ENCODE data around the gene SCRN1. TPM values are rescaled to one million over a fixed set of nuclear protein-coding genes. Genes with fewer than 3 reads are reported as not detected.

The SCRN1 gene
- polyA plus RNA-seq, 1 donor from 2014 or later = 130 TPM

- Histone ChIP-seq H3K36me3 (ENCODE audit: insufficient read depth, low read length) (peaks cover 16% of the 10 kb centered on the region), H3K4me2 (ENCODE audit: low read length) (no peak overlapping the region), H3K27me3 (ENCODE audit: insufficient read depth, low read depth, low read length) (no peaks in the 10 kb centered on the region), H3K4me3 (ENCODE audit: low read length) (no peak overlapping the region), H3K27ac (ENCODE audit: low read length) (no peak overlapping the region), H3K9ac (ENCODE audit: low read length) (no peak overlapping the region), H3F3A (ENCODE audit: insufficient read depth, low read length, poor library complexity, severe bottlenecking) (no peaks in the 10 kb centered on the region), H3K9me3 (ENCODE audit: low read length) (no peaks in the 10 kb centered on the region), H2AFZ (ENCODE audit: low read depth, low read length) (no peak overlapping the region), H4K20me1 (ENCODE audit: insufficient read depth) (no peaks in the 10 kb centered on the region), H3K9me2 (ENCODE audit: insufficient read depth, low read length) (no peaks in the 10 kb centered on the region), H3K79me2 (replicated peaks; ENCODE audit: insufficient read depth, low read length) (peaks cover 8% of the 10 kb centered on the region)
- TF ChIP-seq REST (IDR thresholded peaks at IDR 0.05; ENCODE audit: borderline replicate concordance) (no peak), MXI1 (conservative IDR thresholded peaks at IDR 0.05; ENCODE audit: poor library complexity, severe bottlenecking) (no peak), EP300 (conservative IDR thresholded peaks at IDR 0.05; ENCODE audit: poor library complexity, severe bottlenecking) (no peak), EZH2 (IDR thresholded peaks at IDR 0.05; ENCODE audit: borderline replicate concordance, insufficient read depth, low read length, poor library complexity, severe bottlenecking) (no peak), POLR2AphosphoS5 (IDR thresholded peaks at IDR 0.05) (no peak), TAF1 (IDR thresholded peaks at IDR 0.05; ENCODE audit: low read depth) (no peak), RAD21 (conservative IDR thresholded peaks at IDR 0.05) (no peak), CTCF (IDR thresholded peaks at IDR 0.05; ENCODE audit: poor library complexity, severe bottlenecking) (no peak), SMC3 (conservative IDR thresholded peaks at IDR 0.05; ENCODE audit: poor library complexity) (no peak)
Measured at GRCh38 chr7:29955075-29955792, 34.4 kb downstream of the SCRN1 start.

GRCh38 chr7:29953726-29954347, 35.8 kb downstream of the SCRN1 start:
- TF ChIP-seq TAF1 (IDR thresholded peaks at IDR 0.05; ENCODE audit: low read depth) = no peak
- TF ChIP-seq RAD21 (conservative IDR thresholded peaks at IDR 0.05) = no peak
- no peak for TF ChIP-seq MXI1 (conservative IDR thresholded peaks at IDR 0.05; ENCODE audit: poor library complexity, severe bottlenecking)
- TF ChIP-seq POLR2AphosphoS5 (IDR thresholded peaks at IDR 0.05) = no peak
- no peak for TF ChIP-seq EP300 (conservative IDR thresholded peaks at IDR 0.05; ENCODE audit: poor library complexity, severe bottlenecking)
- no peak for TF ChIP-seq CTCF (IDR thresholded peaks at IDR 0.05; ENCODE audit: poor library complexity, severe bottlenecking)
- no peak for TF ChIP-seq EZH2 (IDR thresholded peaks at IDR 0.05; ENCODE audit: borderline replicate concordance, insufficient read depth, low read length, poor library complexity, severe bottlenecking)
- no peak for TF ChIP-seq SMC3 (conservative IDR thresholded peaks at IDR 0.05; ENCODE audit: poor library complexity)
- no peak for TF ChIP-seq REST (IDR thresholded peaks at IDR 0.05; ENCODE audit: borderline replicate concordance)
- H3K4me2 ChIP-seq (ENCODE audit: low read length) = no peak overlapping the region
- no peaks in the 10 kb centered on the region for H3K9me2 ChIP-seq (ENCODE audit: insufficient read depth, low read length)

More at GRCh38 chr7:29953726-29954347, 35.8 kb downstream of the SCRN1 start:
- H3K27me3 ChIP-seq (ENCODE audit: insufficient read depth, low read depth, low read length) = no peaks in the 10 kb centered on the region
- H3K79me2 ChIP-seq (replicated peaks; ENCODE audit: insufficient read depth, low read length) = peaks cover 8% of the 10 kb centered on the region
- H3F3A ChIP-seq (ENCODE audit: insufficient read depth, low read length, poor library complexity, severe bottlenecking) = no peaks in the 10 kb centered on the region
- no peak overlapping the region for H2AFZ ChIP-seq (ENCODE audit: low read depth, low read length)
- H3K9me3 ChIP-seq (ENCODE audit: low read length) = no peaks in the 10 kb centered on the region
- H3K36me3 ChIP-seq (ENCODE audit: insufficient read depth, low read length) = peaks cover 16% of the 10 kb centered on the region
- H3K27ac ChIP-seq (ENCODE audit: low read length) = no peak overlapping the region
- no peaks in the 10 kb centered on the region for H4K20me1 ChIP-seq (ENCODE audit: insufficient read depth)
- H3K9ac ChIP-seq (ENCODE audit: low read length) = no peak overlapping the region
- no peak overlapping the region for H3K4me3 ChIP-seq (ENCODE audit: low read length)

All from neural cell (in vitro differentiated cells).